Measurements from ENCODE around the gene TNS1. TPM values are rescaled to one million over a fixed set of nuclear protein-coding genes. Genes with fewer than 3 reads are reported as not detected.

TNS1 gene
- polyA plus RNA-seq, 1 donor: 111 TPM

- no peak for DNase-seq (ENCODE audit: low read depth)
Measured at GRCh38 chr2:217873371-217873770, 129.4 kb downstream of the TNS1 start.

GRCh38 chr2:217872319-217872718 is 130.5 kb downstream of the TNS1 start:
- no peak for DNase-seq (ENCODE audit: low read depth)

- no peak for DNase-seq (ENCODE audit: low read depth)
Measured at GRCh38 chr2:217870528-217871011, 132.2 kb downstream of the TNS1 start.

GRCh38 chr2:217868911-217869334 is 133.9 kb downstream of the TNS1 start:
- no peak for DNase-seq (ENCODE audit: low read depth)

GRCh38 chr2:217868265-217868892 is 134.4 kb downstream of the TNS1 start:
- DNase-seq (ENCODE audit: low read depth): no peak

GRCh38 chr2:217866457-217866856 is 136.3 kb downstream of the TNS1 start:
- DNase-seq (ENCODE audit: low read depth): no peak

GRCh38 chr2:217864963-217865772 is 137.6 kb downstream of the TNS1 start:
- DNase-seq (ENCODE audit: low read depth): no peak

- DNase-seq (ENCODE audit: low read depth): no peak
Measured at GRCh38 chr2:217863883-217864282, 138.9 kb downstream of the TNS1 start.

GRCh38 chr2:217861334-217861877 is 141.4 kb downstream of the TNS1 start:
- no peak for DNase-seq (ENCODE audit: low read depth)

- DNase-seq (ENCODE audit: low read depth): no peak
Measured at GRCh38 chr2:217859926-217860325, 142.9 kb downstream of the TNS1 start.

GRCh38 chr2:217858519-217859491 is 144.0 kb downstream of the TNS1 start:
- peak; percentile 95 for DNase-seq (ENCODE audit: low read depth)

- no peak for DNase-seq (ENCODE audit: low read depth)
Measured at GRCh38 chr2:217857624-217858506, 144.9 kb downstream of the TNS1 start.

- no peak for DNase-seq (ENCODE audit: low read depth)
Measured at GRCh38 chr2:217856871-217857270, 145.9 kb downstream of the TNS1 start.

GRCh38 chr2:217856159-217856558 is 146.6 kb downstream of the TNS1 start:
- DNase-seq (ENCODE audit: low read depth): no peak

- DNase-seq (ENCODE audit: low read depth): no peak
Measured at GRCh38 chr2:217854684-217855420, 147.9 kb downstream of the TNS1 start.

- DNase-seq (ENCODE audit: low read depth): no peak
Measured at GRCh38 chr2:217853961-217854360, 148.8 kb downstream of the TNS1 start.

- DNase-seq (ENCODE audit: low read depth): no peak
Measured at GRCh38 chr2:217853301-217853881, 149.4 kb downstream of the TNS1 start.

GRCh38 chr2:217852555-217853211 is 150.1 kb downstream of the TNS1 start:
- DNase-seq (ENCODE audit: low read depth): no peak

All from forelimb muscle (tissue), 1 donor.